ENCODE measurements around the gene TSPAN8. TPM values are rescaled to one million over a fixed set of nuclear protein-coding genes. Genes with fewer than 3 reads are reported as not detected.

The TSPAN8 gene
- polyA plus RNA-seq, 1 experiment: not detected

GRCh38 chr12:71164568-71165197, 6.9 kb upstream of the TSPAN8 start:
- DNase-seq (ENCODE audit: low read depth, low spot score): no peak
- CTCF ChIA-PET: no interaction called here
- Histone ChIP-seq H3K27ac (ENCODE audit: low read depth, low read length) (no peak overlapping the region), H3K27me3 (ENCODE audit: control insufficient read depth, insufficient read depth, low read length) (no peaks in the 10 kb centered on the region), H3K4me3 (ENCODE audit: low read depth, low read length) (no peak overlapping the region), H3K9me3 (ENCODE audit: control insufficient read depth, insufficient read depth, low read length) (peaks cover 7% of the 10 kb centered on the region; the same call in 1 of the 2 replicates)
- POLR2A ChIA-PET: no interaction called here
- no peak for TF ChIP-seq CTCF (IDR thresholded peaks at IDR 0.05; ENCODE audit: low read depth, low read length)

- ChIA-PET POLR2A (no interaction called here), CTCF (no interaction called here)
- TF ChIP-seq CTCF (IDR thresholded peaks at IDR 0.05; ENCODE audit: low read depth, low read length): no peak
- Histone ChIP-seq H3K27me3 (ENCODE audit: control insufficient read depth, insufficient read depth, low read length) (no peaks in the 10 kb centered on the region), H3K4me3 (ENCODE audit: low read depth, low read length) (no peak overlapping the region), H3K27ac (ENCODE audit: low read depth, low read length) (no peak overlapping the region), H3K9me3 (ENCODE audit: control insufficient read depth, insufficient read depth, low read length) (peaks cover 7% of the 10 kb centered on the region; the same call in 1 of the 2 replicates)
- DNase-seq (ENCODE audit: low read depth, low spot score): no peak
Observed at GRCh38 chr12:71164166-71164565, 6.4 kb upstream of the TSPAN8 start.

- TF ChIP-seq CTCF (IDR thresholded peaks at IDR 0.05; ENCODE audit: low read depth, low read length): no peak
- H3K27me3 ChIP-seq (ENCODE audit: control insufficient read depth, insufficient read depth, low read length): no peaks in the 10 kb centered on the region
- no peak overlapping the region for H3K4me3 ChIP-seq (ENCODE audit: low read depth, low read length)
- no peak overlapping the region for H3K27ac ChIP-seq (ENCODE audit: low read depth, low read length)
- ChIA-PET POLR2A (no interaction called here), CTCF (no interaction called here)
- DNase-seq (ENCODE audit: low read depth, low spot score): no peak
- peaks cover 7% of the 10 kb centered on the region; the same call in 1 of the 2 replicates for H3K9me3 ChIP-seq (ENCODE audit: control insufficient read depth, insufficient read depth, low read length)
Observed at GRCh38 chr12:71162832-71163763, 5.3 kb upstream of the TSPAN8 start.

- no peak overlapping the region for H3K27ac ChIP-seq (ENCODE audit: low read depth, low read length)
- CTCF ChIA-PET: no interaction called here
Observed at GRCh38 chr12:71161591-71161990, 3.8 kb upstream of the TSPAN8 start.

More at GRCh38 chr12:71161591-71161990, 3.8 kb upstream of the TSPAN8 start:
- Histone ChIP-seq H3K27me3 (ENCODE audit: control insufficient read depth, insufficient read depth, low read length) (no peaks in the 10 kb centered on the region), H3K9me3 (ENCODE audit: control insufficient read depth, insufficient read depth, low read length) (peaks cover 7% of the 10 kb centered on the region; the same call in 1 of the 2 replicates), H3K4me3 (ENCODE audit: low read depth, low read length) (no peak overlapping the region)
- DNase-seq (ENCODE audit: low read depth, low spot score): no peak
- POLR2A ChIA-PET: no interaction called here
- no peak for TF ChIP-seq CTCF (IDR thresholded peaks at IDR 0.05; ENCODE audit: low read depth, low read length)

All from AG04450 (cell line).